KOPT-K1 (cell line): Measurements from ENCODE around the gene SLC26A2.
"Not testable (repeated sequence)": the region's sequence is repeated elsewhere in the genome, so short reads cannot be mapped to it uniquely, and the experiment has no call there.

Experiments used
- H3K27ac ChIP-seq: fragments of 200-600 bp; sonication (generic); 2 replicates; pipeline ENCODE4 v1.5.1; 2016; ENCODE audit warnings: antibody characterized with exemption, mild to moderate bottlenecking, low read depth, low read length; ENCODE audit not compliant: poor library complexity, severe bottlenecking
- H3K36me3 ChIP-seq: fragments of 200-600 bp; sonication (generic); 2 replicates; pipeline ENCODE4 v1.5.1; 2017; ENCODE audit warnings: antibody characterized with exemption, mild to moderate bottlenecking, low read length, moderate library complexity; ENCODE audit not compliant: insufficient read depth
- H3K9me3 ChIP-seq: fragments of 200-600 bp; sonication (generic); 2 replicates; pipeline ENCODE4 v1.5.1; 2017; ENCODE audit warnings: antibody characterized with exemption, low read length, mild to moderate bottlenecking; ENCODE audit not compliant: insufficient read depth, poor library complexity, severe bottlenecking

Gene SLC26A2

DNA sequence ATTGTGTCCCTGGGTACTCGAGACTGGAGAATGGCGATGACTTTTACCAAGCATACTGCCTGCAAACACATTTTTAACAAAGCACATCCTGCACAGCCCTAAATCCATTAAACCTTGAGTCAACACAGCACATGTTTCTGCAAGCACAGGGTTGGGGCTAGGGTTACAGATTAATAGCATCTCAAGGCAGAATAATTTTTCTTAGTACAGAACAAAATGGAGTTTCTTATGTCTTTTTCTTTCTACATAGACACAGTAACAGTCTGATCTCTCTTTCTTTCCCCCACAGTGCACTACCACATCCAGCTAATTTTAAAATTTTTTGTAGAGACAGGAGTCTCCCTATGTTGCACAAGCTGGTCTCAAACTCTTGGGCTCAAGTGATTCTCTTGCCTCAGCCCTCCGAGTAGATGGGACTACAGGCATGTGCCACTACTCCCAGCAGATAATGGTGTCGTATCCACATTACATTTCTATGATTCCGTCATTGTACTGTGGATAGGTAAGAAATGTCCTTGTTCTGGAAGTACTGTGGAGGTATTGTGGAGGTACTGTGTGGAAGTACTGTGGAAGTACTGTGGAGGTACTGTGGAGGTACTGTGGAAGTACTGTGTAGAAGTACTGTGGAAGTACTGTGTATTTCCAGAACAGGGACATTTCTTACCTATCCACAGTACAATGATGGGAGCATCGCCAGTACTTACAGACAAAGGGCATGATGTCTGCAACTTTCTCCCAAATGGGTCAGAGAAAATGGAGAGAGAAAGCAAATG, 17.2 kb upstream of the SLC26A2 start:
- not testable (repeated sequence) for H3K36me3 ChIP-seq, H3K27ac ChIP-seq, H3K9me3 ChIP-seq

- Histone ChIP-seq H3K36me3 (no peaks in the 10 kb centered on the region), H3K27ac (no peak within 1 kb of the TSS), H3K9me3 (no peaks in the 10 kb centered on the region)
Observed at GRCh38 chr5:149944666-149945065, 15.9 kb upstream of the SLC26A2 start, which contains the start of gene PDE6A. Gene PDE6A, minus strand, starts transcription at chr5:149944793. Its CDS starts 120 bp downstream, at chr5:149944673.

- H3K9me3 ChIP-seq = no peaks in the 10 kb centered on the region
- H3K27ac ChIP-seq = no peak overlapping the region
- no peaks in the 10 kb centered on the region for H3K36me3 ChIP-seq
Observed at GRCh38 chr5:149946118-149946517, 14.4 kb upstream of the SLC26A2 start.

DNA sequence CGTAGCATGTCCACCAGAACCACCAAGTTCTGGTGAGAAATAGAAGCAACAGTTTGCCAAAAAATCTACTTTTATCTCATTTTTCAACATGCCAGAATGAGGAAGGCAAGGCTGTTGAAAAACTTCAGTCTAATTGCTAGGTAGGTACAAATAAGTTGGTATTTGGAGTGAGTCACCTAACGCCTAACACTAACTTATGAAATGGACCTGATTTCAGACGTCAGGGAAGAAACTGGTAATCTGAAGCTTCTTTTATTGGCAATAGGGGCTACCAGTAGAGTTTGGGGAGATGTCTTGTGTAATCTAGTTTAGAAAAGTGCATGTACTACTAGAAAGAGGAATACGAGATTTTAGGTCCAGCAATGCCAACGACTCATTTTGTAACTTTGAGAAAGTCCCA, 11.6 kb upstream of the SLC26A2 start:
- no peak overlapping the region for H3K27ac ChIP-seq
- no peaks in the 10 kb centered on the region for H3K36me3 ChIP-seq
- no peaks in the 10 kb centered on the region for H3K9me3 ChIP-seq

DNA sequence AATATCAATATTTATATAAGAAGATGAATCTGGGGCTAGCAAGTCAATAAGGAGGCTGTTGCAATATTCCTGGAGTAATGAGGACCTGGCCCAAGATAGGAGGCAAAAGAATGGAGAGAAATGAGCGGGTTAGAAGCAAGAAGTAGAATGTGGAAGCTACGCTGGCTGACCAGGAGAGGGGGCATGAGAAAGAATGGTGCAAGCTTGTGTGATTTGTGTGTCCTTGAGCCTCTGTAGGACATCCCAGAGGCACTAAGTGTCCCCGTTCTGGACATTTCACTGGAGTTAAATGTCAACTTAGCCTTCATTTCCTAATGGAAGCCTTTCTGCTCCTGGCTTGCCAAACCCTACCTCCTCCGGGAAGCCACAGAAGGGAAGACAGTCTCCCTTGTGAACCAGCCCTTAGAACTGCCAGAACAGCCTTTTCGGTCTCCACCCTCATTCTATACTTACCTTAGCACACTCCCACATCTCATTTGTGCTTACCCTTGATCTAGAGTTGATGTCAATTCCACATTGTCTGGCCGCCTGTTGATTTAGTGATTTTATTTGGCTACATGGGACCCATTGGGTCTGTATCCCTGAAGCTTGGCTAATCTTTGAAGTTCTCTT, 9.3 kb upstream of the SLC26A2 start:
- H3K27ac ChIP-seq = no peak overlapping the region
- no peaks in the 10 kb centered on the region for H3K36me3 ChIP-seq
- no peaks in the 10 kb centered on the region for H3K9me3 ChIP-seq

DNA sequence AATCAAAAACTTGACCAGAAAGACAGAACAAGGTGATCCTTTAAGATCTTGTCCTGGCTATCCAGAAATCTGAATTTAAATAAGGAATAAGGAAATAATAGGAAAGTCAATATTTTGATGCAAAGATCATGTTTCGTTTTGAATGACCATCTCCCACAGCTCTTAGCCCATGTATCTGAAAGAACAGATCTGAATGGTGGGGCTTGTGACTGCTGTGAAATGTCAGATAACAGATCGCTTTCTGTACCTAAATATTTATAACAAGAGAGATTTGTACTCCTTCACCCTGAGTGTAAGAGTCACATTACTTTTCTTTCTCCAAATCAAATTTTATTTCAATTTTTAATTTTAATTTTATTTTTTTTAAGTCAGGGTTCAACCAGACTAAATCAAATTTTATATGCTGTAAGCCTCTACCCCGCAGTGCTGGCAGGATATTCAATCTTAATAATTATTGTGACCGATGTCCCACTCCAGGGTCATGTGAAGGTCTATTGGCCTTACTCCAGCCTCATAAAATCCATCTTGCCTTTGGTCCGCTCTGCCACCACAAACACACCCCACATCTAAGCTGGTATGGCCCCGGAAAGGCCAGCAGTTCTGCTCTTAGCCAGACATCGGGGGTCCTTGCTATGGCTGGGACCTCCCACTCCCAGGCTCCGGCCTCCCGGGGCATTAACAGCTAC, 7.0 kb upstream of the SLC26A2 start:
- Histone ChIP-seq H3K27ac (no peak overlapping the region), H3K9me3 (no peaks in the 10 kb centered on the region)

DNA sequence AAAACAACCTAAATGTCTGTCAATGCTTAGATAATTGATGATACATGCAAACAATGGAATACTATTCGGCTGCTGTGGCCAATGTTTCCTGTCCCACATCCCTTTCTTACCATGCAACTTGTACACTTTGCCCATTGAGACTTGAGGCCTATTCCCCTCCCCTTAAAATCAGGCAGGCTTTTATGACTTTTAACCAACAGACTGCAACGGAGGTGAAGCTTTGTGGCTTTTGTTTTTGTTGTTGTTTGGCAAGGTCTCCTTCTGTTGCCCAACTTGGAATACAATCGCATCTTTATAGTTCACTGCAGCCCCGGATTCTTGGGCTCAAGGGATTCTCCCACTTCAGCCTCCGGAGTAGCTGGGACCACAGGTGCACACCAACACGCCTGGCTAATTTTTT, 5.8 kb upstream of the SLC26A2 start:
- H3K27ac ChIP-seq = no peak overlapping the region
- H3K9me3 ChIP-seq = no peaks in the 10 kb centered on the region
- no peaks in the 10 kb centered on the region for H3K36me3 ChIP-seq

More for the DNA sequence above, 7.0 kb upstream of the SLC26A2 start:
- no peaks in the 10 kb centered on the region for H3K36me3 ChIP-seq

GRCh38 chr5:149956685-149957084, 3.9 kb upstream of the SLC26A2 start:
- Histone ChIP-seq H3K9me3 (no peaks in the 10 kb centered on the region), H3K27ac (no peak overlapping the region), H3K36me3 (no peaks in the 10 kb centered on the region)

- Histone ChIP-seq H3K36me3 (no peaks in the 10 kb centered on the region), H3K27ac (no peak overlapping the region), H3K9me3 (no peaks in the 10 kb centered on the region)
Observed at GRCh38 chr5:149957855-149958254, 2.7 kb upstream of the SLC26A2 start.

DNA sequence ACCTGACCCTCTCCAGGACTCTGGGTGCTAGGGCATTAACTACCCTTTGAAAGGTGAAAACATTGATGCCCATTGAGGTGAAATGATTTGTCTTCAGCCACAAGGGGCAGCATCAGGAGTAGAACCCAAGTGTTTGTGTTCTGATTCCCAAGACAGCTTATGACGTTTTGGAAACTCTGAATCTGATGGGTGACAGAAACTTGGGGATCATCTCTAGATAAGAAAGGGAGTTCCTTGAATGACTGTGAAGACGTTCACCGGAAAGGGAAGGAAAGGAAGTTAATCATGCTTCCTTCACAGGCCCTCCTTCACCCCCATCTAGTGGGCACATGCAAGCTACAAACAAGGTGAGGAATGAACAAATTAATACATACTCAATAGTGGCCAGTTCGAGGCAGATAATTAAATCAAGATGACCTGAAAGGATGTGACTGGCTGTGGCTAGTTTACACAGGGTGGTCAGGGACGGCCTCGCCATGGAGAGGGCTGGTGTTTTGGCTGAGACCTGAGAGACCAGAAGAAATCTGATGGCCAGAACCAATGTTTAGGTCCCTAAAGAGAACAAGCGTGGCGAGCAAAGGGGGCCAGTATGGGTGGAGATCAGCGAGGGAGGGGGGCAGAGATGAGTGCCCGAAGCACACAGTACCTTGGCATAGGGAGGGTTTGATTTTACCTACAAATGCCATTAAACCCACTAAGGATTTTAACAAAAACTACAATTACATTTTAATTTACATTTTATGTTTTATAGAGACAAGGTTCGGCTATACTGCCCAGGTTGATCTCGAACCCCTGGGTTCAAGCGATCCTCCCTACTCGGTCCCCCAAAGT, 937 bp upstream of the SLC26A2 start:
- Histone ChIP-seq H3K9me3 (no peaks in the 10 kb centered on the region), H3K27ac (peak overlapping the region; percentile 57), H3K36me3 (no peaks in the 10 kb centered on the region)

DNA sequence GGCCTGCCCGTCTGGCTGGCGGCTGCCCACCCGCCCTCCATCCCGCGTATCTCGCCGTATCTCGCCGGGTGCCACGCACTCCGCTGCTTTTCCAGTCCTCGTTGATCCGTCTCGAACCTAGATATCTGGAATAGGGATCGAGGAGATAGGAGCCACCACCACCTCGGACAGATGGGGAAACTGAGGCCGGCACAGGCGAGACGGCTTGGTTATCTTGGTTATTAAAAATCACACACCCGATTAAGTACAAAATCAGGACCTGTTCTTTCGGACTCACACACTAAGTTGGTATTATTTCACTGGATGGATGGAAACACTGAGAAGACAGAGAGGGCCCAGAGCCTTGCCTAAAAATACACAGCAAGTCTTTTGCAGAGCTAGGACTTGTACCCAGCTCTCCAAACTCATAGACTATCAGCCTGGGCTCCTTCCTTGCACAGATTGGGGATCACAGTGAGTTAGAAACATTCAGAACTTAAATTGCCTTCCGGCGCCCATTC, 678 bp downstream of the SLC26A2 start:
- Histone ChIP-seq H3K36me3 (no peaks in the 10 kb centered on the region), H3K9me3 (no peaks in the 10 kb centered on the region), H3K27ac (peak overlapping the region; percentile 57)

DNA sequence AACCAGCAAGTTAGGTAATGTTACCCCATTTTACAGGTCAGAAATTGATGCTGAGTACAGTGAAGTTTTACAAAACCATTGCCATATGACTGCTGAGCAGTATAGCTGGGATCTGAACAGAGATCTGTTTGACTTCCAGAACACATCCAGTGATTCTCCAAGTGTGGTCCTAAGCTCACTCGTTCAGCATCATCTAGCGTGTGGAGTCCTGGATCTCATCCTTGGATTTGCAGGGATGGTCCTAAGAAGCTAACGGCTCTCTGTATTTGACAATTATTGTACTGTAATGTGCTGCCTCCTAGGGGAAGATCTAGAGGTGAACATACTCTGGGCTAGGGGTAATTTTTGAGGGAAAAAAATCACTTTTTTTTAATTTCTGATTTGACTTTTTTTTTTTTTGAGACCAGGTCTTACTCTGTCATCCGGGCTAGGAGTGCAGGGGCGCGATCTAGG, 1.4 kb downstream of the SLC26A2 start:
- Histone ChIP-seq H3K27ac (no peak overlapping the region), H3K9me3 (no peaks in the 10 kb centered on the region), H3K36me3 (no peaks in the 10 kb centered on the region)

- H3K9me3 ChIP-seq = no peaks in the 10 kb centered on the region
Observed at GRCh38 chr5:149962601-149963300, 2.2 kb downstream of the SLC26A2 start.

GRCh38 chr5:149963729-149964128, 3.2 kb downstream of the SLC26A2 start:
- no peaks in the 10 kb centered on the region for H3K9me3 ChIP-seq
- H3K27ac ChIP-seq = no peak overlapping the region
- no peaks in the 10 kb centered on the region for H3K36me3 ChIP-seq

More at GRCh38 chr5:149962601-149963300, 2.2 kb downstream of the SLC26A2 start:
- H3K36me3 ChIP-seq = no peaks in the 10 kb centered on the region
- no peak overlapping the region for H3K27ac ChIP-seq
